LNCaP clone FGC (cell line): Measurements from ENCODE around the gene EFR3B.
"Not testable (repeated sequence)": the region's sequence is repeated elsewhere in the genome, so short reads cannot be mapped to it uniquely, and the experiment has no call there.

Experiments used
- DNase-seq: peaks from one replicate; pipeline ENCODE4 v3.0.0-alpha.2; 2011; ENCODE audit warnings: low read depth
- H3K4me3 ChIP-seq: 2 replicates; pipeline ENCODE4 v1.5.1; 2011; ENCODE audit warnings: mild to moderate bottlenecking, low read depth, low read length, control low read depth
- TF ChIP-seq, protein P1 (sequence below): IDR thresholded peaks from 2 replicates; pipeline ENCODE4 v1.5.1; 2012; ENCODE audit warnings: mild to moderate bottlenecking; ENCODE audit not compliant: control insufficient read depth, insufficient read depth; ENCODE audit errors: extremely low read depth

EFR3B gene, protein sequence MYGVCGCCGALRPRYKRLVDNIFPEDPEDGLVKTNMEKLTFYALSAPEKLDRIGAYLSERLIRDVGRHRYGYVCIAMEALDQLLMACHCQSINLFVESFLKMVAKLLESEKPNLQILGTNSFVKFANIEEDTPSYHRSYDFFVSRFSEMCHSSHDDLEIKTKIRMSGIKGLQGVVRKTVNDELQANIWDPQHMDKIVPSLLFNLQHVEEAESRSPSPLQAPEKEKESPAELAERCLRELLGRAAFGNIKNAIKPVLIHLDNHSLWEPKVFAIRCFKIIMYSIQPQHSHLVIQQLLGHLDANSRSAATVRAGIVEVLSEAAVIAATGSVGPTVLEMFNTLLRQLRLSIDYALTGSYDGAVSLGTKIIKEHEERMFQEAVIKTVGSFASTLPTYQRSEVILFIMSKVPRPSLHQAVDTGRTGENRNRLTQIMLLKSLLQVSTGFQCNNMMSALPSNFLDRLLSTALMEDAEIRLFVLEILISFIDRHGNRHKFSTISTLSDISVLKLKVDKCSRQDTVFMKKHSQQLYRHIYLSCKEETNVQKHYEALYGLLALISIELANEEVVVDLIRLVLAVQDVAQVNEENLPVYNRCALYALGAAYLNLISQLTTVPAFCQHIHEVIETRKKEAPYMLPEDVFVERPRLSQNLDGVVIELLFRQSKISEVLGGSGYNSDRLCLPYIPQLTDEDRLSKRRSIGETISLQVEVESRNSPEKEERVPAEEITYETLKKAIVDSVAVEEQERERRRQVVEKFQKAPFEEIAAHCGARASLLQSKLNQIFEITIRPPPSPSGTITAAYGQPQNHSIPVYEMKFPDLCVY

DNA sequence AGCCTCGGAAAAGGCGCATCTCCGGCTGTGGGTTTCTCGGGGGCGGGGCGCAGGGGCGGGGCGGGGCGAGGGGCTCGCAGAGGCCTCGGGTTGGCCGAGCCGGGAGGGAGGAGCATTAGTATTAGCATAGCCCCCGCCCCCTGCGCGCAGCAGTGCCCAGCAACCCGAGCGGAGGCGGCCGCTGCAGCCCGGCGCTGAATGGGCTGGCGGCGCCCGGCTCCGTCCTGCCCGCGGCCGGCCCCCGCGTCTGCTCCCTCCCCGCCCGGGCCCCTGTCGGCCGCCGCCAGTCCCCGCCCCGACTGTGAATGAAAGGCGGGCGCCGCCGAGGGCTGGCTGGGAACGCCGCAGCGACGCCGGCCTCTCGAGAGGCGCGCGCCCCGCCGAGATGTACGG lies at the start of gene EFR3B:
TSS of gene EFR3B (plus strand) at position 149 of the 393 bp plus-strand sequence. CDS start at position 386, 237 bp downstream.
- DNase-seq = peak; percentile 66
- TF ChIP-seq, protein P1, sequence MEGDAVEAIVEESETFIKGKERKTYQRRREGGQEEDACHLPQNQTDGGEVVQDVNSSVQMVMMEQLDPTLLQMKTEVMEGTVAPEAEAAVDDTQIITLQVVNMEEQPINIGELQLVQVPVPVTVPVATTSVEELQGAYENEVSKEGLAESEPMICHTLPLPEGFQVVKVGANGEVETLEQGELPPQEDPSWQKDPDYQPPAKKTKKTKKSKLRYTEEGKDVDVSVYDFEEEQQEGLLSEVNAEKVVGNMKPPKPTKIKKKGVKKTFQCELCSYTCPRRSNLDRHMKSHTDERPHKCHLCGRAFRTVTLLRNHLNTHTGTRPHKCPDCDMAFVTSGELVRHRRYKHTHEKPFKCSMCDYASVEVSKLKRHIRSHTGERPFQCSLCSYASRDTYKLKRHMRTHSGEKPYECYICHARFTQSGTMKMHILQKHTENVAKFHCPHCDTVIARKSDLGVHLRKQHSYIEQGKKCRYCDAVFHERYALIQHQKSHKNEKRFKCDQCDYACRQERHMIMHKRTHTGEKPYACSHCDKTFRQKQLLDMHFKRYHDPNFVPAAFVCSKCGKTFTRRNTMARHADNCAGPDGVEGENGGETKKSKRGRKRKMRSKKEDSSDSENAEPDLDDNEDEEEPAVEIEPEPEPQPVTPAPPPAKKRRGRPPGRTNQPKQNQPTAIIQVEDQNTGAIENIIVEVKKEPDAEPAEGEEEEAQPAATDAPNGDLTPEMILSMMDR = no peak
- H3K4me3 ChIP-seq = peak within 1 kb of the TSS; percentile 50

DNA sequence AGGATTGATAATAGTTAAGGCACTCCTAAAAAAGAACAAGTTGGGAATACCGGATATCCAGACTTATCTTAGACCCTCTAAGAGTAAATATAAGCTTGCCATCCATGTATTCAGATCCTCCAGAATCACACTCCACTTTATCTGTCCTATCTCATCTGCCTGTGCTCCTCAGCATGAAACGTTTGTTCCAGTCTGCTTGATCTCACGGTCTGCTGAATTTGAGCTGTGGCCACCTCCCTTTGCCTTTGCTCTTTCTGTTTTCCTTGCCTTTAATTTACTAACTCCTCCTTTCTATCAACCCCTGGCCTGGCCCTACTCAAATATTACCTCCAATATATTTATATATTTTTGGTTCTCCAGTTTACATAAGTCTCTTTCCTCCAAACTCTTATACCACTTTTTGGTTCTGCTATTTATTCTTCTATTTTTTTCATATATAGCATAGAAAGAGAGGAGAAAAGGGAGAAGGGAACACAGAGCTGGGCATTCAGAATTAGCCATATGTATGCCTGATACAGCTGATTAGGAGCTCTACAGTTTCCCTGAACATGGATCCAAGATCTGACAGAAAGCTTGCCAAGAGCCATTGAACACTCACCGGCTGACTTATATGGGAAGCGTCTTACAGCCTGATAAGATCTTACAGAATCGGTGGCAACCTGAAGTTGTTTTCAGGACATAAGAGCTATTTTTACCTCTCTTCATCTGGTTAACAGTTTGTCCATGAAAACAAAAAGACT lies 48.3 kb upstream of the EFR3B start:
- TF ChIP-seq, protein P1 = no peak
- DNase-seq = peak; percentile 54
- H3K4me3 ChIP-seq = no peak overlapping the region

DNA sequence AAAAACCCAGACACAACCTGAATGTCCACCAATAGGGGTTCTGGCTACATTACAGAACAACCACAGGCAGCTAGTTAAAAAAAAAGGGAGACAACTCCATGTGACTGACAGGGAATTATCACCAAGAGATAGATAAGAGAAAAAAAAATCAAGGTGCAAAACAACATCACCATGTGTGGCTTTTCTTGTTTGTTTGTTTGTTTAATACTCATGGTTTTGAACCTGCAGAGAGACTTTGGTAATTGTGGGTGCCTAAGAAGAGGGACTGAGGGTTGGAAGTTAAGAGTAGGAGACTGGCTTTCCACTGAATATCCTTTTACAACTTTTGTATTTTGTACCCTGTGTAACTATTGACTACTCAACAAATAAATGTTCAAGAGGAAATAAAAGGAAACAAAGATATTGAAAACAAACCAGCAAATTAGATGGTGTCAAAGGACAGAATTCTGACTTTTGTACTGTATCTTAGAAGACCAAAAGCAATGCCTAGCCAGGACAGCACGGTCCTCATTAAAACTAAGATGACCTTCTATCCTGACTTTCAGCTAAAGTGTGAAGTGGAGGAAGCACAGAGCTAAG lies 47.6 kb upstream of the EFR3B start:
- no peak overlapping the region for H3K4me3 ChIP-seq
- TF ChIP-seq, protein P1 = no peak
- no peak for DNase-seq

DNA sequence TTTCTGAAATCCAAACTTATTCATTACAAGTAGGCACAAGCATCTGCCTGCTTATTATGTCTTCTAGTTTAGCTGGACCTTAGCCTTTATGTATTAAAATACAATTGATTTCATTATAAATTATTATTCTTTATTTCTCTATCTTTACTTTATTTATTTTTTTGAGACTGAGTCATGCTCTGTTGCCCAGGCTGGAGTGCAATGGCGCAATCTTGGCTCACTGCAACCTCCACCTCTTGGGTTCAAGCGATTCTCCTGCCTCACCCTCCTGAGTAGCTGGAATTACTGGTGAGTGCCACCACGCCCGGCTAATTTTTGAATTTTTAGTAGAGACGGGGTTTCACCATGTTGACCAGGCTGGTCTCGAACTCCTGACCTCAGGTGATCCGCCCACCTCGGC lies 42.8 kb upstream of the EFR3B start:
- DNase-seq, H3K4me3 ChIP-seq: not testable (repeated sequence)

DNA sequence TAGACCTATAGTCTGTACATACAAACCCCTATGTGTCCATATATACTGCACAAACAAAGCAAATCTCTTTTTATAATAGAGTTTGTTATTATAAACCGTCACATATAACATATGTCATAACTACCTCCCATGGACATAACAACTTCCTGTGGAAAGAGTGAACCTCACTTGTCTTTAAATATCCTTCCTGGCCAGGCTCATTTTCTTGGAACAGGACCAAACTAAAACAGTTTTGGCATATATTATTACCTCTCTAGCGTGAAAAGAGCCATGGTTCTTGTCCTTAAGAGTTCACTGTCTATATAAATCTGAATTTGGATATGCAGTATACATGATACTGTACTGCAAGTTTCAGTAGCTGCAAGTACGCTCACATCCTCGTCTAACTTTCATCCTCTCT lies 41.8 kb upstream of the EFR3B start:
- TF ChIP-seq, protein P1 = no peak
- no peak overlapping the region for H3K4me3 ChIP-seq
- DNase-seq = no peak

DNA sequence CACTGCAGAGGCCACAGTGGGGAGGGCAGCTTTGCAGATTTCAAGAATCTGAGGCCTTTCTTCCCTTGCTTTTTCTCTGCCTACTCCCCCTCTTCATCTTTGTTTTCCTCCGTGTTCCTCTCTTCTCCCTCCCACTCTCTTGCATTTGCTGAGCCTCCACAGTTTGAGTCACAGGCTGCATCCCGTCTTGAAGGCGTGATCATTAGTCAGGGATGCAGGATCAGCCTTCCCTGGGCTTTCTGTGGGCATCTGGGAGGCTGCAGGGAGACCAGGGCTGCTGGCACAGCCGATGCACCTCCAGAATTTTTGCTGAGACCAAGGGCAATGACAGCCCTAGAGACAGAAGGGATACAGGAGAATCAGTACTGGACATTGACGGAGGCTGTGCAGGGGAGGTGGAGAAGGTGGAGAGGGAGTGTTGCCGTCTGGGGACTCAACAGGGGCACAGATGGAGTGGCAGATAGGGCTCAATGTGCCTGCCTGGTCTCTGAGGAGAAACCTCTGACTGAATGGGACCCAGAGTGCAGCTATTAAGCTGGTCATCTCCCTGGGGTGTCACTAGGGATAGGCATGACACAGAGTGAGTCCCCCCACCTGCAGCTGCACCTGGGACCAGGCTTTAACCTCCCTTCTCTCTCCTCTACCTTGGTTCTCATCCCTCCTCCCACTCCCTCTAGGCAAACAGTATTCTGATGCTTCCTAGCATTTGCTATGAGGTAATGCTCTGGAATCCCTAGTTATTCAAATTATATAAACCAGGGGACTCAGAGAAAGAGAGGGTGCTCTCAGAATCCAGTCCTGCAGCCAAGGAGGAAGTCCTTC lies 41.2 kb upstream of the EFR3B start:
- DNase-seq = no peak
- TF ChIP-seq, protein P1 = no peak
- H3K4me3 ChIP-seq = no peak overlapping the region
